Activated T-helper 1 cell treated with anti-CD3 and anti-CD28 coated beads, Interleukin-12 subunit alpha, Interleukin-12 subunit beta, Interleukin-2, Interleukin-4 antibody, amounts not matched to agents 30 ng/mL and 10 ng/mL and 1 ng/mL, durations not matched to agents 14 hours and 24 hours and 36 hours (primary cell): ENCODE measurements around the gene PPP1CA. TPM values are rescaled to one million over a fixed set of nuclear protein-coding genes. Genes with fewer than 3 reads are reported as not detected.
A peak's percentile ranks its signal among the peaks of the same experiment; 100 is the strongest.

ENCODE experiments used
- DNase-seq: peaks from one replicate; pipeline ENCODE4 v3.0.0; 2021; ENCODE audit warnings: low spot score
- H3K27ac Mint-ChIP-seq: one replicate; pipeline ENCODE4 v1.8.0; 2021; ENCODE audit warnings: mild to moderate bottlenecking, mixed read lengths
- H3K27me3 Mint-ChIP-seq: one replicate; pipeline ENCODE4 v1.8.0; 2022; ENCODE audit warnings: mild to moderate bottlenecking, moderate library complexity, mixed read lengths; ENCODE audit not compliant: insufficient read depth
- H3K36me3 Mint-ChIP-seq: one replicate; pipeline ENCODE4 v1.8.0; 2021; ENCODE audit warnings: low read depth, mixed read lengths
- H3K4me1 Mint-ChIP-seq: one replicate; pipeline ENCODE4 v1.8.0; 2021; ENCODE audit warnings: low read depth, mixed read lengths
- H3K4me3 Mint-ChIP-seq: one replicate; pipeline ENCODE4 v1.8.0; 2021; ENCODE audit warnings: mild to moderate bottlenecking, moderate library complexity, mixed read lengths
- H3K9me3 Mint-ChIP-seq: one replicate; pipeline ENCODE4 v1.8.0; 2021; ENCODE audit warnings: mixed read lengths
- intact Hi-C: fragments of 100-400 bp; cut with micrococcal nuclease; formaldehyde crosslinking; loops from one replicate; pipeline ENCODE4 v1.15.1; 2024
- total RNA-seq: library from RNA; stranded (reverse); gene quantifications from 2 replicates; pipeline ENCODE4 v1.2.3, GENCODE V29; 2022

Gene PPP1CA
- total RNA-seq = 260 and 263 TPM in 2 replicates

DNA sequence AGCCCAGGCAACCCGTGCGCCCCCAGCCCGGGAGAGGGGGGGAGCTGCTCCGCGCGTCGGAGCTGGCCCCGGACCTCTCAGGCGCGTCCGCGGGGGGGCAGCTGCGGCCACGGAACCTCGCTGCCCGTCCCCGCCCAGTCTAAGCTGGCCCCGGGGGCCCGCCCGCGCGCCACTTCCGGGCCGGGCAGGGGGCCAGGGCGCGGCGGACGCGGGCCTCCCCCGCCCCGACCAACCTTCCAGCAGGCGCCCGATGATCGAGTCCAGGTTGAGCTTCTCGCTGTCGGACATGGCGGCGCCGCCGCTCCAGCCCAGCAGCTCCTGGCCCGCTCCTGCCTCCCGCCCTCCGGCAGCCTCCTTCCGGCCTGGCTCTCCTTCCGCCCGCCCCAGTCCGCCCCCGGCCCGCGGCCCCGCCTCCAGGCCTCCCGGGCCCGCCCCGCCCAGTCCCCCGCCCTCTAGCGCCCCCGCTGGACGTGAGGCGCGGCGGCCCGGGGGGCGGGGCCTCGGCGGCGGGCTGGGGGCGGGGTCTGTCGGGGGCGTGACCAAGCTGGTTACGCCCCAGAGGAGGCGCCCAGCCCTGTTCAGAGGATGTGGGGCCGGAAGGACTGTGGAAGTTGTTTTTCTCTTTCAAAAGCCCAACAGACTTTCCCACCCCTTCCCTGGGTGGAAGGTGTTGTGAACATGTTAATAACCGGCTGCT, at the start of gene PPP1CA:
Gene PPP1CA (minus strand): TSS at position 364 of the 697 bp plus-strand sequence. CDS start 76 bp downstream, at position 288.
- peaks cover 30% of the 10 kb centered on the region for H3K36me3 Mint-ChIP-seq
- no peaks in the 10 kb centered on the region for H3K9me3 Mint-ChIP-seq
- no peaks in the 10 kb centered on the region for H3K27me3 Mint-ChIP-seq
- peak within 1 kb of the TSS; percentile 92 for H3K4me3 Mint-ChIP-seq
- peak; percentile 87 for DNase-seq
- peaks cover 50% of the 10 kb centered on the region for H3K4me1 Mint-ChIP-seq
- peak within 1 kb of the TSS; percentile 86 for H3K27ac Mint-ChIP-seq
- intact Hi-C loops = loop anchor here (1.0 to 10.0 kb wide), 10 partner anchors 9 to 1547 kb away; partner anchors contain the start of genes AIP, CDK2AP2, CFL1 and GRK2

GRCh38 chr11:67450796-67451657, 49.4 kb upstream of the PPP1CA start:
- intact Hi-C loops = no loop called here

GRCh38 chr11:67449116-67449844, 47.6 kb upstream of the PPP1CA start:
- no peak for DNase-seq
- H3K4me3 Mint-ChIP-seq = no peak overlapping the region
- intact Hi-C loops = no loop called here
- H3K27me3 Mint-ChIP-seq = peaks cover 3% of the 10 kb centered on the region
- no peaks in the 10 kb centered on the region for H3K36me3 Mint-ChIP-seq
- H3K4me1 Mint-ChIP-seq = peaks cover 32% of the 10 kb centered on the region
- H3K9me3 Mint-ChIP-seq = no peaks in the 10 kb centered on the region
- H3K27ac Mint-ChIP-seq = no peak overlapping the region

More at GRCh38 chr11:67450796-67451657, 49.4 kb upstream of the PPP1CA start:
- DNase-seq = no peak
- peaks cover 17% of the 10 kb centered on the region for H3K4me1 Mint-ChIP-seq
- H3K27me3 Mint-ChIP-seq = peaks cover 3% of the 10 kb centered on the region
- H3K4me3 Mint-ChIP-seq = no peak overlapping the region
- H3K9me3 Mint-ChIP-seq = no peaks in the 10 kb centered on the region
- H3K27ac Mint-ChIP-seq = peak overlapping the region; percentile 7
- no peaks in the 10 kb centered on the region for H3K36me3 Mint-ChIP-seq

GRCh38 chr11:67448220-67448609, 46.6 kb upstream of the PPP1CA start:
- intact Hi-C loops = no loop called here
- Mint-ChIP-seq H3K27me3 (peaks cover 3% of the 10 kb centered on the region), H3K4me1 (peaks cover 32% of the 10 kb centered on the region), H3K4me3 (no peak overlapping the region), H3K9me3 (no peaks in the 10 kb centered on the region), H3K36me3 (no peaks in the 10 kb centered on the region), H3K27ac (no peak overlapping the region)
- no peak for DNase-seq

DNA sequence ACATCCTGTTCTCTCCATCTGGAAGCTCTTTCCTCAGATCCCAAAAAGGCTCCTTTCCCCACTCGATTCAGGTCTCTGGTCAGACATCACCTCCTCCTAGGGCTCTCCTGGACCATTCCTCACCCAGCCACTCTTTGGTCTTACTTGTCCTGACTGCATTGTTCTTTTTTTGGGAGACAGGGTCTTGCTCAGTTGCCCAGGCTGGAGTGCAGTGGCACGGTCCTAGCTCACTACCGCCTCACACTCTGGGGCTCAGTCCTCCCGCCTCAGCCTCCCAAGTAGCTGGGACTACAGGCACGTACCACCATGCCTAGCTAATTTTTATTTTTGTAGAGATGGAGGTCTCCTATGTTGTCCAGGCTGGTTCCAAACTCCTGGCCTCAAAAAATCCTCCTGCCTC, 43.9 kb upstream of the PPP1CA start:
- no peaks in the 10 kb centered on the region for H3K36me3 Mint-ChIP-seq
- intact Hi-C loops = no loop called here
- peak overlapping the region; percentile 91 for H3K27ac Mint-ChIP-seq
- peak overlapping the region; percentile 78 for H3K4me3 Mint-ChIP-seq
- H3K4me1 Mint-ChIP-seq = peaks cover 40% of the 10 kb centered on the region
- peaks cover 3% of the 10 kb centered on the region for H3K27me3 Mint-ChIP-seq
- H3K9me3 Mint-ChIP-seq = no peaks in the 10 kb centered on the region
- DNase-seq = no peak

DNA sequence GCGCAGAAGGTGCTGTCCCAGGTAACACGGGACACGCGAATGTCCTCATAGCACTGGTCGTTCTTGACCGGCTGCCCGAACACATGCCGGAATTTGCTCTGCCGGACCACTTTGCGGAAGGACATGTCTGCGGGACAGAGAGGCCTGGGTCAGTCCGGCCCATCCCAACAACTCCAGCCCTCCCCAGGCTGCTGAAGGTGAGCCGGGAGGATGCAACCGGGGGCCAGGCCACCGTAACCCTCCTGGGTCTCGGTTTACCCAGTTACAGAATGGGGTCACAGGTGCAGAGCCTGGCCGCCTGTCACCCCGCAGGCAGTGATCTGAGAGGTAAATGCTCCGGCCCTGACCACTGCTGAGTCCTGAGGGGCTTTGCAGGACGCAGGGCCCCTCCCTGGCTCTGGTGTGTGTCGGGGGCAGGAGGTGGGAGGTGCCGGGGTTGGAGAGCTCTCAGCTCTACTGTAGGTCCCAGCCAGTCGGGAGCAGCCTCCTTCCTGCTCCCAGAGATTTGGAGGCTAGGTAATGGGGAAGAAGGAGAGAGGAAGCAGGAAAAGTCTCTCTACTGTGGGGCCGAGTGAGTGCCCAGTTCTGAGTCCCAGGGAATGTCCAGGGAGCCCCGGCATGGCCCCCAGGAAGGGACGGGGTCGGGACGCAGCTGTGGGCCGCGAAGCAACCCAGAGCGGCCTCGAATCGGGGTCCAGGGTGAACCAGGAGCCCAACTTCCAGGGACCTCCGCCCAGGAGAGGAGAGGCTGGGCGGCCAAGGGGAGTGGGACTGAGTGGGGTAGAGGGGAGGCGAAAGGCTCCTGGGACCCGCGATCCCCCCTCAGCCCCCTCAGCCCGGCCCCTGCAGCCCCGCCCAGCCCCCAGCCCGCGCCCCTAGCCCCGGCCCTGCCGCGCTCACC, 41.1 kb upstream of the PPP1CA start:
- DNase-seq = no peak
- Mint-ChIP-seq H3K4me1 (peaks cover 52% of the 10 kb centered on the region), H3K27ac (peak overlapping the region; percentile 77), H3K4me3 (peak overlapping the region; percentile 75), H3K9me3 (no peaks in the 10 kb centered on the region), H3K36me3 (peaks cover 10% of the 10 kb centered on the region), H3K27me3 (no peaks in the 10 kb centered on the region)
- intact Hi-C loops = loop anchor here (1.0 kb wide), 1 partner anchor 27 kb away; the partner anchor contains the start of gene TMEM134

GRCh38 chr11:67441731-67442351, 40.2 kb upstream of the PPP1CA start:
- peaks cover 47% of the 10 kb centered on the region for H3K4me1 Mint-ChIP-seq
- H3K27ac Mint-ChIP-seq = peak overlapping the region; percentile 77
- no peaks in the 10 kb centered on the region for H3K27me3 Mint-ChIP-seq
- peak overlapping the region; percentile 75 for H3K4me3 Mint-ChIP-seq
- intact Hi-C loops = no loop called here
- H3K9me3 Mint-ChIP-seq = no peaks in the 10 kb centered on the region
- DNase-seq = no peak
- peaks cover 12% of the 10 kb centered on the region for H3K36me3 Mint-ChIP-seq

DNA sequence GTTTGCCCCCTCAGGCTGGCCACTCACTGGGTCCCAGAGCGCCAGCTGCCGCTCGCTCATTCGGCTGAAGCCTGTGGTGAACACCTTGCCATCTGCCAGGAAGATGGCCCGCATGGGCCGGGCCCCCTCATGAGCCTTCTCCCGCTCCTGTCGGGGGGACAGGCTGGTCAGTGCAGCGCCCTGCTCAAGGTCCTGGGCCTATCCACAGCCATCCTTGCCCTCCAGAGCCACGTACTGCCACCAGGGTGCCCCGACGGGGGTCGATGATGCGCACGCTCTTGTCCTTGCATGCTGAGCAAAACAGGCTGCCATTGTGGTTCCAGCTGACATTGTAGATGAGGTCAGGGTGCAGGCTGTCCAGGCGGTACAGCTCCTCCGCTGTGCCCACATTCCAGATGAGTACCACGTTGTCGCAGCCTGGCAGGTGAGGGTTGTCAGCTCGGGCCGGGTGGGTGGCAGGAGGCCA, 39.5 kb upstream of the PPP1CA start:
- intact Hi-C loops = no loop called here
- Mint-ChIP-seq H3K27ac (peak overlapping the region; percentile 97), H3K4me1 (peaks cover 45% of the 10 kb centered on the region), H3K27me3 (no peaks in the 10 kb centered on the region), H3K4me3 (no peak overlapping the region), H3K9me3 (no peaks in the 10 kb centered on the region), H3K36me3 (peaks cover 16% of the 10 kb centered on the region)
- DNase-seq = no peak

GRCh38 chr11:67440229-67441097, 38.8 kb upstream of the PPP1CA start:
- H3K4me1 Mint-ChIP-seq = peaks cover 39% of the 10 kb centered on the region
- peaks cover 17% of the 10 kb centered on the region for H3K36me3 Mint-ChIP-seq
- no peak for DNase-seq
- intact Hi-C loops = no loop called here
- H3K9me3 Mint-ChIP-seq = no peaks in the 10 kb centered on the region
- H3K27ac Mint-ChIP-seq = peak overlapping the region; percentile 97
- H3K27me3 Mint-ChIP-seq = no peaks in the 10 kb centered on the region
- H3K4me3 Mint-ChIP-seq = peak overlapping the region; percentile 90

DNA sequence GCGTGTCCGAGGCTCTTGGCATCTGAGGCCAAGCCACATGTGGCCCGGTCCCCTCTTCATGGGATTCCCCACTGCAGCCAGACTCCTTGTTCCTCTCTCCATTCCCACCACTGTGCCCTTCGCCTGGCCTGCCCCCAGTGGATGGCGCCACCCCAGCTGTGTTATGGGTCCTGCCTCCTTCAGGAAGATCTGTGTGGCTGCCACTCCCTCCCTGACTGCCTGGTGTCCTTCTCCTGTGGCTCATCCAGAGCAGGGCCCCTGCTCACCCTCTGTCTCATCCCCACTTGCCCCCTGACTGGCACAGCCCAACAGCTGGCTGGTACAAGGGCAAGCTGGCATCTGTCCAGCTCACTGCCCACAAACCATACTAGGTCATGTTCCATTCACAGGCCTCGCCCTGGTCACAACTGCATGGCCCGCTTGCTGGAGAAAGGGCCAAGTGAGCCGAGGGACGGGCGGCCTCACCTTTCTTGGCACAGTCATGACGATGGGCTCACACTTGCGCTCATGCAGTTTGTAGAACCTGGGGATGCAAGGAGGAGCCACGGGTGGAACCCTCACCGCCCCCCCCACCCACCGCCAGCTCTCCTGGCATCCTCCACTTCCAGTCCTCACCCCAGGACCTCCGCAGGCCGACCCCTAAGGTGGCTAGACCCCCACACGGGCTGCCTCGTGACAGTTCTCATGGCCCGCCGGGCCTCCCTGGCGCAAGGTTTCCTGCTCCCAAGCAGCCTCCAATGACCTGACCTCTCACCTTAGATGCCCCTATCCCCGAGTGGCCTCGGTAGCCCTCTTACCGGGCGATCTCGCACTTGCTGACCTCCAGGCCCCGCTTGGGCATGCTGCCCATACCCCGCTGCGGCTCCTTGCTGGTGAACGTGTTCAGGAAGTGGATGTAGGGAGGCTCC, 37.9 kb upstream of the PPP1CA start:
- H3K27ac Mint-ChIP-seq = peak overlapping the region; percentile 97
- intact Hi-C loops = loop anchor here (2.0 kb wide), 2 partner anchors 19 to 29 kb away; partner anchors contain the start of gene TMEM134
- DNase-seq = peak; percentile 31
- H3K36me3 Mint-ChIP-seq = peaks cover 21% of the 10 kb centered on the region
- peaks cover 33% of the 10 kb centered on the region for H3K4me1 Mint-ChIP-seq
- H3K4me3 Mint-ChIP-seq = peak overlapping the region; percentile 90
- H3K9me3 Mint-ChIP-seq = no peaks in the 10 kb centered on the region
- no peaks in the 10 kb centered on the region for H3K27me3 Mint-ChIP-seq
